Activated CD8-positive, alpha-beta memory T cell treated with anti-CD3 and anti-CD28 coated beads for 1 hour (primary cell): Measurements from ENCODE around the gene TBC1D10A.

Experiments
- DNase-seq, 2 donors: peaks; one replicate each; pipeline ENCODE4 v3.0.0-alpha.2; 2020; ENCODE audit warnings: low read depth in 1 of 2; ENCODE audit errors: extremely low read depth in 1 of 2

TBC1D10A gene

GRCh38 chr22:30248484-30248883, 78.3 kb downstream of the TBC1D10A start:
- no peak for DNase-seq

- no peak for DNase-seq
These were observed 78.8 kb downstream of the TBC1D10A start for GRCh38 chr22:30247974-30248373.

- DNase-seq: no peak
These were observed 79.2 kb downstream of the TBC1D10A start for GRCh38 chr22:30247561-30247960.

- no peak for DNase-seq
These were observed 79.8 kb downstream of the TBC1D10A start for GRCh38 chr22:30246814-30247376.

GRCh38 chr22:30245985-30246813, 80.5 kb downstream of the TBC1D10A start, which contains the start of gene LIF:
Gene LIF (minus strand): TSS chr22:30246759. CDS start chr22:30246695, 64 bp downstream.
- DNase-seq: peak in 1 of 2 donors; percentile 25

- DNase-seq: no peak
These were observed 81.4 kb downstream of the TBC1D10A start for GRCh38 chr22:30245181-30245984.

GRCh38 chr22:30244641-30245040, 82.1 kb downstream of the TBC1D10A start:
- no peak for DNase-seq

- no peak for DNase-seq
These were observed 82.7 kb downstream of the TBC1D10A start for GRCh38 chr22:30244066-30244465.

- no peak for DNase-seq
These were observed 83.1 kb downstream of the TBC1D10A start for GRCh38 chr22:30243661-30244060.
